NOMO-1 (cell line): ENCODE results near the gene MOCS3.
"Not testable (repeated sequence)": the region's sequence is repeated elsewhere in the genome, so short reads cannot be mapped to it uniquely, and the experiment has no call there.

Experiments used
- DNase-seq, 2 experiments: peaks; one replicate each; lab custom pipeline; 2025; ENCODE audit not compliant: unreplicated experiment in 2 of 2; lab: John Stamatoyannopoulos, UW

The MOCS3 gene

DNA sequence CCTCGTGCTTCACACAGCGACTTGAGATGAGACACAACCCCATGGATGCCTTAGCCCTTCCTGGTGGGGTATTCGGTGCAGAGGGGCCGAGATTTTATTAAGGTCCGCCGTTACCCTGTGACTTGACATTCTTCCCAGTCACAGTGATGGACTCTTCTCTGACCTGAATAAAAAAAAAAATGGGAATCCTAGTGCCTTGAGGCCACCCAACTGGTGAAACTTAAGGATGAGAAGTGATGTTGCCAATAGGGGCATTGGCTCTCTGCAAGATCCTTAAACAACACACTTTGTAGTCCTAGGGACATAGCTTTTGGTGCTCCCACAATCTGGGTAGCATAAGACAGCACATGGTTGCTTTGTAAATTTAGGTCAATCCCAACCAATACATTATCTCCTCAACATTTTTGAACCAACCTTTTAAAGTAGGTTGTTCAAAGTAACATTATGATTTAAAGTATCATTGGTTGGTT lies 26.6 kb upstream of the MOCS3 start:
- no peak for DNase-seq

DNA sequence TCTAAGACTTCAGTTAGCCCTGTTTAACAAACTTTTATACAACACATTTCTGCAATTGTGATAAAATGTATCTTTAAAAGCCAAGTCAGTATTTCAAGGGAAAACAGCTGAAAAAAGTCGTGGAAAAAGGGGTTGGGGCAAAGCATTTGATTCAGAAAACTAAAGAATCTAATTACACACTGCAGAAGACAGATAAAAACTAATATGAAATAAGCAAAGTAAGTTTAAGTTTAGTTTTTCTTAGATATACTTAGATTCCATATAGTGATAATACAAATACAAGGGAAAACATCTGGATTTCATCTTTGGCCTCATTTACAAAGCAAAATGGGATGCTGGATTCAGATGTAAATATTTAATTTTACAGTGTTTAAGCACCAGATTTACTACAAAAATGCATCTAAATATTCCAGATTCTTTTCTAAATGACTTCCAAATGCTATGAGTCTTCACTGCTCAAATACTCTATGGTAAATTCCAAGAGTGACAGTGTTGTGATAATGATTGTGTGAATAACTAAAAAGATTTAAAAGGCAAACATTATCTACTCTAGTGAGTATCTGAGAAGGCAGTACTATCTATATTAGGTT lies 25.8 kb upstream of the MOCS3 start:
- no peak for DNase-seq

GRCh38 chr20:50933589-50933988 lies 25.0 kb upstream of the MOCS3 start:
- DNase-seq: no peak

GRCh38 chr20:50943069-50943468 lies 15.5 kb upstream of the MOCS3 start:
- DNase-seq: no peak

DNA sequence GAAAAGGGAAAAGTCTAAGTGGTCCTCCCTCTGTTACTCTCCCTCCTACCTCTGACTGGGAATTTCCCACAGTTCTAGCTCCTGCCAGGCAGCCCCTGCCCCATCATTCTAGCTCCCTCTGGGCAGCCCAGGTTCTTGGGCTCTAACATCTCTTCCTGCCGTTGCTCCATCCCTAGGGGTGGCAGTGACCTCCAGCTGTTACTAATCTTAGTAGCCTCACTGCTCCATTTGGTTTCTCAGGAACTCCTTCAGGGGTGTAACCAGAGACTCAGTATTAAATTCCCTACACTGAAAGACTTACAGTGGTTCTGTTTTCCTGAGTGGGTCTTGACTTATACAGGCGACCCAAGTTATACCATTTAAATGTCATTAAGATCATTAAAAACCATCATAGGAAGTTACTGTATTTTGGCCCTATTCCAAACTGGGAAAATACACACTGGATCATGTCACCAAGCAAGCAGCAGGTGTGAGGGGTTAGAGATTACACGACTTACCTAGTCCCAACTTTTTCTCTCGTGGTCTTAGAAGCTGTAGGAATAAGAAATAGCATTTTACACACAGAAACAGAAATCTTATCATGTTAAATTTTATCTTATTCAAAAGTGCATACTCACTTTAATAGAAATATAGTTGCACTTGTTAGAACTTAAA lies 10.4 kb upstream of the MOCS3 start:
- DNase-seq: no peak

- no peak for DNase-seq
Measured at GRCh38 chr20:50953196-50953595, 5.4 kb upstream of the MOCS3 start.

DNA sequence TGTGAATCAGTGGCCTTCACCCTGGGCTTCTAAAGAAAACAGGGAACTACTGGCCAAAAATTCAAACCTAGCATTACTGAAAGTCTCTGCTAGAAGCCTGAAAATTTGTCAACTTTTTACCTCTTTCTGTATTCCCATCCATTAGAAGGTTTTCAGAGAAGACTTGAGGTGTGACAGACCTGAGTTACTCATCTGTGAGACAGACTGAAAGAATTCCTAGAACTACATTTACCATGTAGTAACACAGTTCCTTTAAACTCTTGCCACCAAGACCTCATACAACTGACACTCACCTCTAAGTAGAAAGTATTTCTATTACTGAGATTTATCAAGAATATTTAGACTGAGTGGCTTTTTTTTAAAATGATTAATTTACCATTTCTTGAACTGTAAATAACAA lies 4.8 kb upstream of the MOCS3 start:
- no peak for DNase-seq

GRCh38 chr20:50957276-50957675 lies 1.3 kb upstream of the MOCS3 start:
- DNase-seq: no peak

DNA sequence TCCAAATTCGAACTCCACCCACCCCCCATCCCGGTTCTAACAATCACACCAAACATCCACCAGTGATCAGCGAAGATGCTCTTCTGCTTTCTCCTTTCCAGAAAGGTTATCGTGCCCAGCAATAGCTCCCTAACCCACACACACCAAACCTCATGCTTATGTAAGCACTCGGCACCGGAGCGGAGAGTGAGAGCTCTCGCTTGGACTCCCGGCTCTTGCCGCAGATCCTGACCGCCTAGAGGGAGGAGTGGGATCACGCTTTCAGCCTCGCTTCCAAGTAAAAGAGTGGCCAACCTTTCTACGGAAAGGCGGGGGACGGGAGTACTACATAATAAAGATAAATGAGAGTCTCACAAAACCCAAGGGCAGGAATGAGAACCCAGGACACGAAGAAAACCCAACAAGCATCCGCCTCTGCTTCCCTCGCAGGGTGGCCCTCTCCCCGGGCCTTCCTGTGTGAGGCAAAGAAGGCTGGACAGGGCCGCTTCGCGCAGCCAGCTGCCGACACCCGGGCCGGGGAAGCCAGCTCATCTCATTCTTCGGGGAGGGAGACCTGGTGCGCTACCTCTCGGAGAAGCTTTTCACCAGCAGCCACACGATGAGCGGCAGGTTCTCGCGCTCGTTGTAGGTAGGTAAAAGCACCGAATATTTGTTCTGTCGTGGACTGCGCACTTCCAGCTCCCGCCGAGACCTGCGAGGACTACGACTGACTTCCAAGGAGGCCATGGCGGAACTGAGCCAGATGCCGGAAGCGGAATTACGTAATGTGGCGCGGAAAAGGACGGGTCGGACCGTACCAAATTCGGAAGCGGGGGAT lies 612 bp upstream of the MOCS3 start, which contains the start of gene DPM1:
TSS of gene DPM1 (minus strand) at position 735 of the 817 bp plus-strand sequence. CDS start at position 726, 9 bp downstream.
- DNase-seq: peak; percentile 82 to 97

DNA sequence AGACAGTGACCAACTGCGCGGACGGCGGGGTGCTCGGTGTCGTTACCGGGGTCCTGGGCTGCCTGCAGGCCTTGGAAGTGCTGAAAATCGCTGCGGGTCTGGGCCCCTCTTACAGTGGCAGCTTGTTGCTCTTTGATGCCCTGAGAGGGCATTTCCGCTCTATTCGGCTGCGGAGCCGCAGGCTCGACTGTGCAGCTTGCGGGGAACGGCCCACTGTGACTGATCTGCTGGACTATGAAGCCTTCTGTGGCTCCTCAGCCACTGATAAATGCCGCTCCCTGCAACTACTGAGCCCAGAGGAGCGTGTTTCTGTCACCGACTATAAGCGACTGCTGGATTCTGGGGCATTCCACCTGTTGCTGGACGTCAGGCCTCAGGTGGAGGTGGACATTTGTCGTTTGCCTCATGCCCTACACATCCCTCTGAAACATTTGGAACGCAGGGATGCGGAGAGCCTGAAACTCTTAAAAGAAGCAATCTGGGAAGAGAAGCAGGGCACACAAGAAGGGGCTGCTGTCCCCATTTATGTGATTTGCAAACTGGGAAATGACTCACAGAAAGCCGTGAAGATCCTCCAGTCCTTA lies 1.0 kb downstream of the MOCS3 start:
- DNase-seq: no peak

DNA sequence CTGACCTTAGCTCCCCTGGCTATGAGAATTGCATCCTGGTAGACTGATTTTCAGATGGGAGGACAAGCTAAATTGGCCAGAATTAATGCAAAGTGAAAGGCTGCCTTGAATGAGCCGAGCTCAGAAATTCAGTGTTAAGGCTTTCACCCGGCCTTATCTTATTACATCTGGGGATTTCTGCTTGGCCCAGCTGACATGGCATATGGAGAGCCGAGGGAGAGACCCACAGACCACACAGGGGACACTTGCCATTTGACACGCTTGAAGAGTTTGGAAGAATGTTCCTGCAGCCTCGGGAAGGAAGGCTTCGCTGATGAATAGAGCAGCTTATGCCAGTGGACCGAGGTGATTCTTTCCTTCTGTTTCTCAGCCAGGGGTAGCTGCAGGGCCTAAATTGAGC lies 9.0 kb downstream of the MOCS3 start:
- DNase-seq: no peak

DNA sequence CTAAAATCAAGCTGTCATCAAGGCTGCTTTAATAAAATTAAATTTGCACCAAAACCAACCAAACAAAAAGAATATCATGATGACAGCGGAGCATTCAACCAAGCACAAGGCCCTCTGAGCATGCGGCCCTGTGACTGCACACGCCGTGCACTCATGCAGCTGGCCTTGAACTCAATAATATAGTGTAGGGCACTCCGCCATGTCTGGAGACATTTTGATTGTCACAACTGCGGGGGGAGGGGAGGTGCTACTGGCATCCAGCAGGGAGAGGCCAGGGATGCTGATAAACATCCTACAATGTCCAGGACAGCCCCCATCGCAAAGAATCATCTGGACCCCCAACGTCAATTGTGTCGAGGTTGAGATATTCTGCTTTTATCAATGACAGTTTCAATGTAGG lies 9.7 kb downstream of the MOCS3 start:
- DNase-seq: no peak

DNA sequence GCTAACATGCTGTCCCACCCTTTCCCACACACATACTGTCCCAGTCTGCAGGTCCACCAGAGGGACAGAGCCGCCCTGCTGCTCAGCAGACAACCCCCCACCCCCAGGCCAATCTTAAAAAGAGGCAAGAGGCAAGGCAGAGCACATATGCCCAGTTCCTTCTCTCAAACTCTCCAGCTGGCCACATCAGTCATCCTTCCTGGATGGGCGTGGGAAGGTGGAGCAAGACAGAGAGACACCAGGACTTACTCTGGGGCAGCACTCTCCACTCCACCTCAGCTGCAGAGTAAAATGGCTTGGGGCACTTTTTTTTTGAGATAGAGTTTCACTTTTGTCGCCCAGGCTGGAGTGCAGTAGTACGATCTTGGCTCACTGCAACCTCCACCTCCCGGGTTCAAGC lies 10.8 kb downstream of the MOCS3 start:
- no peak for DNase-seq

DNA sequence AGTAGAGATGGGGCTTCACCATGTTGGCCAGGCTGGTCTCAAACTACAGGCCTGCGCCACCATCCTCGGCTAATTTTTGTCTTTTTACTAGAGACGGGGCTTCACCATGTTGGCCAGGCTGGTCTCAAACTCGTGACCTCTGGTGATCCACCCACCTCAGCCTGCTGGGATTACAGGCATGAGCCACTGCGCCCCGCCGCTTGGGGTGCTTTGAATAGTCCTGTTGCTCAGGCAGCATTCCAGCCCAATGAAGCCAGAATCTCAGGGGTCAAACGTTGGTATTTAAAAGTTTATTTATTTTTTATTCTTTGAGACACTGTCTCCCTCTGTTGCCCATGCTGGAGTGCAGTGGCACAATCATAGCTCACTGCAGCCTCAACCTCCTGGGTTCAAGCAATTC lies 11.3 kb downstream of the MOCS3 start:
- no peak for DNase-seq

- no peak for DNase-seq
Measured at GRCh38 chr20:50975701-50976330, 17.2 kb downstream of the MOCS3 start.

- DNase-seq: no peak
Measured at GRCh38 chr20:50977066-50978021, 18.7 kb downstream of the MOCS3 start.

- DNase-seq: not testable (repeated sequence)
Measured at GRCh38 chr20:50978533-50978932, 19.9 kb downstream of the MOCS3 start.

- DNase-seq: peak; percentile 61 to 95
Measured at GRCh38 chr20:50980071-50980681, 21.6 kb downstream of the MOCS3 start.
